HG03066 (cell line): ENCODE data around the gene CAMKMT.
"Not testable (repeated sequence)": the region's sequence is repeated elsewhere in the genome, so short reads cannot be mapped to it uniquely, and the experiment has no call there.

Source experiments
- ATAC-seq: cut with Tn5 transposase; IDR thresholded peaks from one replicate; pipeline ENCODE4 v1.9.1; 2021; ENCODE audit warnings: low read depth; ENCODE audit not compliant: unreplicated experiment

The CAMKMT gene

DNA sequence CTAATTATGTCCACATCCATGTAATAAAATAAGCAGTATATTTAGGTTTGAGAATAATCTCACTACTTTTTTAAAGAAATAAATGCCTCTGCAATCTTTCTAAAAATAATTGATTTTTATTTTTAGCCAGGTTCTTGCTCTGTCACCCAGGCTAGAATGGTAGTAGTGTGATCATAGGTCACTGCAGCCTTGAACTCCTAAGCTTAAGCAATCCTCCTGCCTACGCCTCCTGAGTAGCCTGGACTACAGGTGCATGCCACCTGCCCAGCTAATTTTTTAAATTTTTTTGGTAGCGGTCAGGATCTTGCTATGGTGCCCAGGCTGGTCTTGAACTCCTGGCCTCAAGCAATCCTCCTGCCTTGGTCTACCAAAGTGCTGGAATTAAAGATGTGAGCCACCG, 133.3 kb downstream of the CAMKMT start:
- ATAC-seq: no peak

DNA sequence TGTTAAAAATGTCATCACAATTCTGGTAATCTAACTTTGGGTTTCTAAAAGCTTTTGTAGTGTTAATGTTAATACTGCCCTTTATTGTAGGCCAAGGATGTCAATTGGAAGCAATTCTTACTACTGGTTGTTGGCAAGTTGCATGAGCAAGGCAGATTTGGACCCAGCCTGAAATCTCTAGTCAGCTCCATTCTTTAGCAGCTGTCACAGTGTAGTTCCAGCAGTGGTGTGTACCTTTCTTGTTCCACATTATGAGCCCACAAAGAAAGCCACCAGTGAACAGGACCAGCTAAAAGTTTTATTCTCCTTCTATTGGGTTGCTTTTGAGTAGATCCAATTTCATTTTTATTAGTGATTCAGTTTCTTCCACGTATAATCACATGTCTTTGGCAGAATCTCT, 133.8 kb downstream of the CAMKMT start:
- ATAC-seq: no peak

DNA sequence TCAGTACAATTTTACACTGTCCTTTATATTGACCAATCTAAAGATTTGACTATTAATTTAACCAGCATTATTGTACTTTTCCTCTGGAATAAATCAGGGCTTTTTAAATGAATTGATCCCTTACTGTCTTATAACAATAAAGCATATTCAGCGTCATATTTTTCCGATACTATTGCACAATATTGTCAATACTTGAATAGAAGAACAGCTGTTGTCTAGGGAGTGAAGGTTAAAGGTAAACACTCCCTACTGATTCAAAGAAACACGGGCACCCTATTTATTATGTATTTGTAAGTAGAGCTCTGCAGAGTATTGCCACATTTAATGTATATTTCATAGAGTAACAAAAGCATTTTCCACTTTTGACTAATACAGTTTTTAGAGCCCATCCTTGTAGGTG, 134.4 kb downstream of the CAMKMT start:
- ATAC-seq: no peak

DNA sequence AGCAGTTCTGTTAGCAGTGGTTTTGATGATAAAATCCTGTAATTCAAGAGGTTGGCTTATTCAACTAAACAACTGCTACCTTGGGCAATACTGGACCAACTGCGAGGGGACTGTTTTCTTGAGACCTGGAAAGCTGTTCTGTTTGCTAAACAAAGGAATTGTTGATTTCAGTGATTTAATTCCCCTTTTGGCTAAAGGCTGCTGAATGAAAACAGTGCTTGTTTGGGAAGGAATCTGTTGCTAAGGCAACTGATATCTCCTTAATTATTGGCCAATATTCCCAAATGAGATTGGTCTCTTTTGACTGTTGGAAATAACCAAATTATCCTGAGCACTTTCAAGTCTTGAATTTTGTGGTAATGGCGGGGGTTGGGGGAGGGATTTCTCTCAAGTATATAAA, 136.8 kb downstream of the CAMKMT start:
- ATAC-seq: no peak

DNA sequence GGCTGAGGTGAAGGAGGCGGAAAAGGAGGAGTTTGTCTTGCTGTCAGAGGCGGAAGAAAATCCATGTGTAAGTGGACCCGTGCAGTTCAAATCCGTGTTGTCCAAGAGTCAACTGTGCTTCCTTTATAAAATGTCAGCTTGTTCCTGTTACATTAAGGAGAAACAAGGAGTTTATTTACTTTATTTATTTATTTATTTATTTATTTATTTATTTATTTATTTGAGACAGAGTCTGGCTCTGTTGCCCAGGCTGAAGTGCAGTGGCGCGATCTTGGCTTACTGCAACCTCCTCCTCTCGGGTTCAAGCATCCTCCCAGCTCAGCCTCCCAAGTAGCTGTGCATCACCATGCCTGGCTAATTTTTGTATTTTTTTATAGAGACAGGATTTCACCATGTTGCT, 143.9 kb downstream of the CAMKMT start:
- not testable (repeated sequence) for ATAC-seq

DNA sequence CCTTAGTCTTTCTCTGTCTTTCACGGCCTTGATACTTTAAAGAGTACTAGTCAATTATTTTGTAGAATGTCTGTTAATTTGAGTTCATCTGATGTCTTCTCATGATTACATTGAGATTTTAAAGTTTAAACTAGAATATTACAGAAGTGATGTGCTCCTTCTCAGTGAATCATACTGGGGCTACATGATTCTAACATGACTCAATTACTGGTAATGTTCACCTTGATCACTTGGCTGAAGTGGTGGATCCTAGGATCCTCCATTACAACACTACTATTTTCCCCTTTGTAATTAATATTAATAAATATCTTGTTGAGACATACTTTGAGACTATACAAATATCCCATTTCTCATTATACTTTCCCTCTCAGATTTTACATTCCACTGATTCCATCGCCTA, 148.5 kb downstream of the CAMKMT start:
- ATAC-seq: no peak

DNA sequence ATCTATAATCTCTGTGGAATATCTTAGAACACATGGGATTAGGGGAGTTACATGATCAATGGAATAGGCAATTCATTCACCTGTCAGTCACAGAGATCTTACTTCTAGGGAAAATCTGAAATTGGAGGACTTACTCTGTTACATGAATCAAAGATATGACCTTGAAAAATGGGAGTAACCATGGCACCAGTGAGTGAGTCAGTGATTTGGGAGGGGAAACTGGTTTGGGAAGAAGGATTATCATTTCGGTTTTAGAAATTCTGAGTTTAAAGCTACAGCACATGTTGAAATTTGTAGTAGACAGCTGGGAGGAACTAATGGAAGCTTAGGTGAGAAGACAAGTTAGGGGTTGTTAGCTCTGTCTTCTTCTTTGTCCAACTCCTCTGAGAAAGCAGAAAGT, 153.7 kb downstream of the CAMKMT start:
- ATAC-seq: no peak

DNA sequence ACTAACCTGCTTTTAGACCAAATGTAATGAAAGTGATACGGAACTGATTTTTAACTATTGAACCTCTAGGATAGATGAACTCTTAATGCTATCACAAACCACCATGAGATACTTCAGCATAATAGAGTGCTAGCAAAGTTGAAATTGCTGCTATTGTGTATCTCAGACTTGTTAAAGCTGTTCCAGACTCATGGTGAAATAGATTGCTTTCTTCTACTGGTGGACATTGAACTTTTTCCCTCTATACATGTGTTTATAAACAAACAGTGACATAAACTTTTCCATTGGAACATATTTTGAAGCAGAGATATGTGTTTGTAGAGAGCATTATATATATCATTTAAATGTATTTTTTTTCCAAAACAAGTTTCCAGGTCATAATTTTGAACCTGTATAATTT, 157.3 kb downstream of the CAMKMT start:
- ATAC-seq: no peak

DNA sequence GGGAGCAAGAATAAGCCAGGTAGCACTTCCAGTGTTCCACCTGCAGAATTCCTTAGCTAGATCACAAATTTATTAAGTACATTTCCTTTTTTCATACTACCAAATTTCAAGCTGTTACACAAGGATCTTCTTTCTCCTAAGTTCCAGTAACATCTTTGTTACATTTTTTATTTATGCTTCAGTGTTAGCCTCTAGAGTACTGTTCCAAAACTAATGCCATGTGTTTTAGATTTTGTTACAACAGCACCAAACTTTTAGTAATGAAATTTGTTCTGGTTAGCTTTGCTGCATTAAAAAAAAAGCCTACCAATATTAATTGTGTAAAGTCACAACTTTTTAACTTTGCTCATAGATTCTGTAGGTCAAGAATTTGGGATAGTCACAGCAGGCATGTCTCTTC, 161.1 kb downstream of the CAMKMT start:
- ATAC-seq: no peak

DNA sequence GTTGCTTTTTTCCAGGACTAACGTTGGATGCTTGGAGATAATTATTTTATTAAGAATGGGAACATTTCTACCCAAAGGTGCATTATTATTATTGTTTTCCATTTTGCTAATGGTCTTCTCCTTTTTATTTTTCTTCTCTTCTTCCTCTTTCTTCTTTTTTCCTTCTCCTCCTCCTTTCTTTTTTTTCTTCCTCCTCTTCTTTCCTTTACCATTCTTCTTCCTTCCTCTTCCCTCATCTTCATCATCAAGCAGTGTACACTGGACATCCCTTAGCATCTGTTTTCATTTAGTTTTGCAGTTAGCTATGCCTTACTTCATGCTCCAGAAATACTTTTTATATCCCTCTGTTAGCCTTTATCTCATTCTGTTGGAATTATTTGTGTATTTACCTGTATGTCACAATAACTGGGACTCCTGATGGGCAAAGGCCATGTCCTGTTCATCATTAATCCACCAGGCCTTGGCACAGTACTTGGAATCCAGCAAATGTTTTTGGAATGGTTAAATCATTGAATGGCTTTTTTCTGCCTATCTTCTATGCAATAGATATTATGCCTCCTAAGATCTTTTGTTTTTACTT, 162.7 kb downstream of the CAMKMT start:
- no peak for ATAC-seq

DNA sequence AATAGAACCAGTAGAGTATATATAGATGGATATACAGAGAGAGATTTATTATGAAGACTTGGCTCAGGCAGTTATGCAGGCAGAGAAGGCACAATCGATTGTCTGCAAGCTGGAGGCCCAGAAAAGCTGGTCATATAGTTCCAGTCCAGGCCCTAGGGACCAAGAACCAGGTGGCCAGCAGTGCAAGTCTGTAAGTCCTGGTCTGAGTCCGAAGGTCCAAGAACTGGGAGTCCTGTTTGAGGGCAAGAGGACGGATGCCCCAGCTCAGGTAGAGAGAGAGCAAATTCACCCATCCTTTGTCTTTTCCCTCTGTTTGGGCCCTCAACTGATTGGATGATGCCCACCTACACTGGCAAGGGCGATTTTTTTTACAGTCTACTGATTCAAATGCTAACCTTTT, 164.6 kb downstream of the CAMKMT start:
- no peak for ATAC-seq

DNA sequence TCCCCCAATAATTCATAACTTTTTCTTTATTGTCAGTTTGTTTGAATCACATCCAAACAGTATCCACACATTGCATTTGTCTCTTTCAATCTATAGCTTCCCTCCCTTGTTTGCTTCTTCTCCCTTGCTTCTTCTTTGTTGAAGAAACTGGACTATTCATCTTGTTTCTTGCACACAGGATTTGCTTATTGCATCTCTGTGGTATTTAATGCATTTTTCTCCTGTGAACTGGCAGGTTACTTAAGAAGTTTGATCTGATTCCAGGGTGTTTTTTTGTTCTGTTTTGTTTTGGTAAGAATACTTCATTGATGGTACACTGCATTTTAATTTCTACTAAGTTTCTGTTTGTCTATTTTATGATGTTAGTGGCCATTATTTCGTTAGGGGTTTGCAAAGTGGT, 166.8 kb downstream of the CAMKMT start:
- no peak for ATAC-seq

DNA sequence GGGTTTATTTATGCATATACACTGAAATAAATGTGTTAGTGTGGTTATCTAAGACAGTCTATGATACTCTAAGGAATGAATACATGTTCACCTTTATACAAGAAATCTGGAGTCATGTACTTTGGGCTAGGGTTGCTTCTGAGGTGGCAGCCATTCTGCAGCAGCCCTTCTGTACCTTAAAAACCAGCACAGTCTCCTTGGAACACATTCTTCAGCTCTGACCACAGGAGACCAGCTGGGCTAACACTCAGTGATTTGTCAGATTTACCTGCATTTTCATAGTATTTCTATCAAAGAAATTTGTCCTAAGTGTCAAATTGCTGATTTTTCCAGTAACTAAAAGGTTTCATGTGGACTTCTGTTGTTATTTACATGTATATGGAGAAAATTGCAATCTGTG, 167.7 kb downstream of the CAMKMT start:
- no peak for ATAC-seq

DNA sequence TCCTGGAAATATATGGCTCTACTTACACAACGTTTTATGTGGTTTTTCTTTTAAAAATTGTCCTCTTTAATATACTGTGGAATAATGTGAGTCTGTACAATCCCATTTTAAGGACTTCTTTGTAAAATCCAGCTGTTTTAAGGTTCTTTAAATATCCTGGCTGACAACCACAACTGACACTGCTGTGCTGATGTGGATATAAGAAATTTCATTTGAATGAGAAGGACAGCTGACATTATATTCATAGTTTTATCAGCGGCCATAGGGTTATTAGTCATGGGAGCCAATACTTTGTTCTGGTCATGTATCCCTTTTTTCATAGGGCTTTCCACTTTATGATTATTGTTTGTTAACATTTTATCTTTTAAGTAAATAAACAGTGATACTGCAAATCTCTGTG, 169.5 kb downstream of the CAMKMT start:
- no peak for ATAC-seq

DNA sequence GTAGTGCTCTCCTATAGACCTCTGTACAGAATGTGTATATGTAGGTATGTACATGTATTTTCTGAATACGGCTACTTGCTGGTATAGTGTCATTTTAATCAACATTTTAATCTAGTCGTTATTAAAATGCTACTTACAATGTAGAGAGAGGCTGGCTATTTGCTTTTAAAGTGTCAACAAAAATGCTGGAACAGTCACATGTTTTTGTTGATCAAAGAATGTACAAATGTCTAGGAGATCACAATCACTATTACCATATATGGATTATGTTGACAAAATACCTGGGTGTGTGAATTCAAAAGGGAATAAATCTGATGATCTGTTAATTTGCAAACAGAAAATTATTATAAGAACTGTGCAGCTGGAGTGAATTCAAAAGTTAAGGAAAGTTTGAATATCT, 170.3 kb downstream of the CAMKMT start:
- ATAC-seq: no peak

DNA sequence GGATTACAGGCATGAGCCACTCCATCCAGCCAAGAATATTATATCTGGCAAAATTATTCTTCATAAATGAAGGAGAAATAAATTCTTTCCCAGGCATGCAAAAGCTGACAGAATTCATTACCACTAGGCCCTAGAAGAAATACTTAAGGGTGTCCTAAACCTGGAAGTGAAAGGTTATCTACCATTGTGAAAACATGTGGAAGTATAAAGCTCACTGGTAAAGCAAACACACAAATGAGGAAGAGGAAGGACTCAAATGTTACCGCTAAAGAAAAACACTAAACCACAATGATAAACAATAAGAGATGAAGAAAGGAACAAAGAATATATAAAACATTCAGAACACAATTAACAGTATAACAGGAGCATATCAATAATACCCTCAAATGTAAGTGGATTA, 171.8 kb downstream of the CAMKMT start:
- ATAC-seq: no peak

DNA sequence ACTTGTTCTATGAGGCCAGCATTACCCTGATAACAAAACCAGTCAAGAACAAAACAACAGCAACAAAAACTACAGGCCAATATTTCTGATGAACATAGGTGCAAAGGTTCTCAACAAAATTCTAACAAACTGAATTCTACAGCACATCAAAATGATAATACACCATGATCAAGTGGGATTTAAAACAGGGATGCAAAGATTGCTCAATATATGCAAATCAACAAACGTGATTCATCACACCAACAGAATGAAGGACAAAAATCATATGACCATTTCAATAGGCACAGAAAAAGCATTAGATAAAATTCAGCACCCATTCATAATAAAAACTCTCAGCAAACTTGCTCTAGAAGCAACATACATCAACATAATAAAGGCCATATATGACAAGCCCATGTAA, 173.6 kb downstream of the CAMKMT start:
- ATAC-seq: no peak

DNA sequence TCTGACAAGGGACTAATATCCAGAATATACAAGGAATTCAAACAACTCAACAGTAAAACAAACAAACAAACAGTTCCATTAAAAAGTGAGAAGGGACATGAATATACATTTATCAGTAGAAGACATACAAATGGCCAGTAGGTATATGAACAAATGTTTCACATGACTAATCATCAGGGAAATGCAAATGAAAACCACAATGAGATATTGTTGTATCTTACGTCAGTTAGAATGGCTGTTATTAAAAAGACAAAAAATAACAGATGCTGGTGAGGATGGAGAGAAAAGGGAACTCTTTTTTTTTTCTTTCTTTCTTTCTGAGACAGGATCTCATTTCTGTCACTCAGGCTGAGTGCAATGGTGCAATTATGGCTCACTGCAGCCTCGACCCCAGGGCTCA, 175.5 kb downstream of the CAMKMT start:
- no peak for ATAC-seq

DNA sequence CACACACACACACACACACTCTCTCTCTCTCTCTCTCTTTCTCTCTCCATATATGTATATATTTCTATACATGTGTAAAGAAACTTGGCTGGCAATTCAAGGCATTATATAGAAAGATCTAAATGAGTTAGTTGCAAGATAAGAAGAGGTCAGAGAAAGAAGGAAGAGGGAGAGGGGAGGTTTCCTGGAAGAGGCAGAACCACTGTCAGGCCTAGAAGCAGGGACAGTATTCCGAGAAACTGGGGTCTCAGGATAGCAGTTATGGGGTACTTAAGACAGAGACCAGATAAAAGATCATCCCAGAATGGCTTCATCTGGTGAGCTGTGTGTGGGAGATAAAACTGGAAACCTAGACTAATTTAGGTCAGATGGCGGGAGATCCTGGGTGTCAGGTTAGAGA, 180.8 kb downstream of the CAMKMT start:
- ATAC-seq: no peak

DNA sequence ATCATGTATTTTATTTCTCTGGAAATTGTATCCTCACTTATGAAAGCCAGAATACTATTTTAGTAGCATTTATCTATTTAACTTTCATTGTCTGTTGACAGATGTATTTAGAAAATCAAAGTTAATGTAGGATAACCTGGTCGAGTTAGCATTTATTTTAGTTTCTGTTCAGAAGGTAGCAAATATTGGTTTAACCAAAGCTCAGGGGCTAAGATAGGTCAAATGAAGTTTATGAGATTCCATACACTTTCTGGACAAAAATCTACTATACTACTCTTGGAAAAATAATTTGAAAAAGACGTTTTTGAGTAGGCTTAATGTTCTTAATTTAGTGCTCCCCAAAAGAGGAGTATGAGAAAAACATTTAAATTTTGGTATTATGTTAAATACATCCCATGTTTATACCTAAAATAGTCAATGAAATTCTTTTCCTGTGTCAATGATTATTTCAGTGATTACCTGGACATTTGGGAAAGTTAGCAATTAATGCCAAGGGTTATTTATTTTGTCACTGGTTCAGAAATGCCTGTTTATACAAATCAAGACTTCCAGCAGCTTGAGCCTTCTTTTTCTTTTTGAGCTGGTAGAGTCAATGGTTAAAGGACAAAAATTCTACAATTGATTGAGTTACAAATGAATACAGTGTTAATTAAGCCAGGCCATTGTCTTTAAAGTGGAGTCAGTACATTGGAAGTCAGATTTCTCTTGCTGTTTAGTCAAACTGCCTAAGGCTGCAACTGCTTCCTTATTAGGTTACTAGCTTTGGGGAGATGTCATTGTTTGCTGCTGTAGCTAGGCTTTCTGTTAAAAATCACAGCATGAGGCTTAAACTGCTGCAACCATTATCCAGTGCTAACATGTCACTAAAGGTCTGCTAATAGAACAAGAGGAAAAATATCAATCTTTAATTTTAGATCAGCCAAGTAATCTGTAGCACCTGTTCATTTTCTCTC, 182.3 kb downstream of the CAMKMT start:
- ATAC-seq: no peak

DNA sequence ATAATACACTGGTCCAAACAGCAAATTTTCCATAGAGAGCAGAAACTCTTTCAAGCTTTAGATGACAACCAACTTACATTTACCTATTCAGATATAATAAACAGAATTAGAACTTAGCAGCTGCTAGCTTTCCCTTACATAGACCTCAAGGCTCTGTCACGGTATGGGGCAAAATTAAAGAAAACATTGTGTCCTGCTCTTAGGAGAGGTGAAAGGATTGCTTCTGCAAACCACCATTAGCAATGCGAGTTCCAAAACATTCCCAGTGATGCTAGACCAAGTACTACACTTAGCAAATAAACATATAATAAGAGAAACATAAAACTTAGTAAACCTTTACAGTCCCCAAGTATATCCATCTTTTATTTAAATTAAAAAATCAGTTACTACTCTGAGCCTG, 183.3 kb downstream of the CAMKMT start:
- no peak for ATAC-seq

DNA sequence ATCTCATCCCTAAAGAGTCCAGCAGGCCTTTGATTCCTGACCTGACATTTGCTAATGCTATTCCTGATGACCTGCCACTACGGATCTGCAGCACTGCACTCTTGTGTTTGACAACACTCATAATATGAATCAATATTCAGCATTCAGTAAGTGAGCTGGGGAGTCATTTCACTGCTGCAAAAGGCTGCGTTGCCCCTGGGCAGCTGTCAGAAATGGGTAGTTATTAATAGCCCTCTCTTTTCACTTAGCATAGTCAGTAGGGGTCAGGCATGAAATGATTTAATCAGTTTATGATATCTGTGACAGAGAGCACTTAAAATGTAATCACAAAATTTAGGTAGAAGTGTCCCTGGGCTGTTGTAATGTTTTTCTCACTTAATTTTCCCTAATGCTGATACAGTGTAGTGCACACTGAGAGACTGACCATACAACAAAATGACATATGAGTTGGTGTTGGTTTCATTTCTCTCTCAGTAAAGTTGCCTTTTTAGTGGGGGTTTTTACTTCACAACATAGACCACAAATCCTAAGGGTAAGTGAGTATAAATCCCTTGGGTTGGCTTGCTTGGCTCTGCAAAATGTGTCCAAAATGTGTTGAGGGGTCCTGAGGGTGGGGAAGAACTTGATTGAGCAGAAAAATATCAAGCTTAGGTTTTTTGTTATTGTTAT, 184.8 kb downstream of the CAMKMT start:
- ATAC-seq: no peak
